ENCODE measurements around the gene ARMH3.

The ARMH3 gene

GRCh38 chr10:101901340-101901739, 154.6 kb downstream of the ARMH3 start:
- in situ Hi-C loops (cut with MboI; ENCODE audit: low sequenced_read_pairs): no loop called here

GRCh38 chr10:101897633-101898032, 158.3 kb downstream of the ARMH3 start:
- in situ Hi-C loops (cut with MboI; ENCODE audit: low sequenced_read_pairs): no loop called here

DNA sequence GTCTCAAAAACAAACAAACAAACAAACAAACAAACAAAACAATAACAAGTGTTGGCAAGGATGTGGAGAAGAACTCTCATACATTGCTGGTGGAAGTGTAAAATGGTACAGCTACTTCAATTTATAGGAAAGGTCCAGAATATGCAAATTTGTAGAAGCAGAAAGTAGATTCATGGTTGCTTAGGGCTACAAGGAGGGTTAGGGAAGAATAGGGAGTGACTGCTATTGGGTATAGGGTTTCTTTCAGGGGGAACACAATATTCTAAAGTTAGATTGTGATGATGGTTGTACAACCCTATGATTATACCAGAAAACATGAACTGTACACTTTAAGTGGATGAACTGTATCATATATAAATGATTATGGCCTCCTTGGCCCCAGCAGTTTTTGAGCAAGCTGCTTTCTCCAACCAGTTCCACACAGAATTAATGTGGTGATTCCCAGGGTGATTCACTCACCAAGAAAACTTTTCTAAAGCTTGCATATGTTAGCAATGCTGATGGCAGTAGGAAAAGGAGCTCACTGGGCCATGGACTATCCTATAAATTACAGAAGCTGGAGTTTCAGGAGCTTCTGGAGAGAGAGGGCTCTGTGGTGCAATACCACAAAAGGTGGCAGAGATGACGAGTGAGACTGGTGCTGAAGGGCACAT, 159.6 kb downstream of the ARMH3 start:
- in situ Hi-C loops (cut with MboI; ENCODE audit: low sequenced_read_pairs): no loop called here

GRCh38 chr10:101895781-101896180, 160.2 kb downstream of the ARMH3 start:
- in situ Hi-C loops (cut with MboI; ENCODE audit: low sequenced_read_pairs): no loop called here

GRCh38 chr10:101894742-101895141, 161.2 kb downstream of the ARMH3 start:
- in situ Hi-C loops (cut with MboI; ENCODE audit: low sequenced_read_pairs): no loop called here

DNA sequence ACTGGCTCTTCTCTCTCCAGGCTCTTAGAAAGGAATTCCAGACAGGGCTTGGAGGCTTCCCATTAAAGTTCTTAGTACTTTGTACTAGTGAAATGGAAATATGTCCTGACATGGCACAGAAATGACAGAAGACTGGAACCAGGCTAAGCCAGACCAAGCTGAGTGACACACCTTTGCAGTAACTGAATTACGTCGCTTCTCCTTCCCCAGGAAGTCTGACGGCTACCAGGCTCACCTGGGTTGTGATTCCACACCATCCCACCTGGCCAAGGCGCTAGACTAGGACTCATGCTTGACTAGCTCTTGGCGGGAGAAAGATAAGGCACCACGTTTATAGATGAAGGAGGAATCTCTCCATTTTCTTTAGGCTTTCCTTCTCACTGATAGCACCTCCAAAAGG, 161.7 kb downstream of the ARMH3 start:
- in situ Hi-C loops (cut with MboI; ENCODE audit: low sequenced_read_pairs): no loop called here

DNA sequence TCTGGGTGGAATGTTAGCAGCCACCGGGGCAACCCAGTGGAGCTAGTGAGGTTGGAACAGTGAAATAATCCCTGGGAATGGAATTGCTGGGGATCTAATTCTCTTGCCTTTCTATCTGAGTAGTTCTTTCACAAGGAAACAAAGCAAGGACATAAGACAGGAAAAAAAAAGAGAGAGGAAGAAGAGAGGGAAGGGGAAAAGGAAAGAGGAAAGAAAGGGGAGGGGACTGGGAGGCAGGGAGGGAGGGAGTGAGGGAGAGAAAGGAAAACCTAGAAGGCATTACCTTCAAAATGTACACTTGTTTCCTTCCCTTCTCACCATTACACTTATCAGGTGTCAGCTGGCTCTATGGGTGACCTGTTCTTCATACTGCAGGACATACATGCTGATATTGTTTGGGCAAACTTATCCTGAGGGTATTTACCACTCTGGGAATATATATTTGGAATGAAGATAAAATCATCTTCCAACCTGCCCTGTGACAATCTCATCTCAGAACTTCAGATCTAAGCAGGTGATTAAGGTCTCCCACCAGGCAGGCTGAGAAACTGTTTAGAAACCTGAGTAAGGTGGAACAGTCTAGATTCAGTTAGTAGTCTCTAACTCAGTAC, 162.4 kb downstream of the ARMH3 start:
- in situ Hi-C loops (cut with MboI; ENCODE audit: low sequenced_read_pairs): no loop called here

- in situ Hi-C loops (cut with MboI; ENCODE audit: low sequenced_read_pairs): no loop called here
These were observed 163.1 kb downstream of the ARMH3 start for GRCh38 chr10:101892782-101893391.

DNA sequence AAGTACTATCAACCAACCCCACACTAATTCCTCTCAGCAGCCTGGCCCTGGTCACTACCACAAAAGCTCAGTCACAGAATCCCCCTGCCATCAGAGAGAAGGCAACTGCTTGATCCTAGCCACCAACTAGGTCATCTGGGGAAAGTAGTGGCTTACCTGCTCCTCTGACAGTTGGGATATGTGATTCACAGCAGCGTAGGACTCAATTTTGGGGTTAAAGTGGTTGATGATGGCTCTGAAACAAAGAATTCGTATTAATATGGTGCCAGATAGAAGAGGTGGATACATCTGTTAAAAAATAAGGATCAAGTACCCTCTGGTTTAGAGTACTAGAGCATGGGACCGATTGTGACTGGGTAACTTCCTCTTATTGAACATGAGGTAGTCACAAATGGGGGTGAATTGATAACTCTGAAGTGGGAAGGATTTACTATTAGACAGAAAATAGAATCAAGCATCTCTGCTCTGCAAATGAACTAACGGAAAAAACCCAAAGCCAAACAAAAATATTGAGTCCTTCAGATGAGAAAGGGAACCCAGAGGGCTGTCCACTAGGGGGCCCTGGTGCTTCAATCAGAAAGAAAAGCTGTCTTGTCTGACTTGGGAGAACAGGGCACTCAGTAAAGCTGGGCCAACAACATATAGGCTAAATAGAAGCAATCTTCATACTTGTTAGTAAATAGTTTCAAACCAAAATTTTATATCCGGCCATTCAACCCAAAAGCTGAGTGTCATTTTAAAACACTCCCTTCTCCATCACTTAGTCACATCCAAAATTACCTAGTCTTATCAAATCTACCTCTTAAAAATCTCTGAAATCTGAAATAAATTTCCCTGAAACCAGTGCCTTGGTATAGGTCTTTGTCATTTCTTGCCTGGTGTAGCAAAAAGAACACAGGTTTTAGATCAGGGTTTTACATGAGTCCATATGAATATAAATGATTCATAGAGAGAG, 166.4 kb downstream of the ARMH3 start:
- in situ Hi-C loops (cut with MboI; ENCODE audit: low sequenced_read_pairs): no loop called here

- in situ Hi-C loops (cut with MboI; ENCODE audit: low sequenced_read_pairs): no loop called here
These were observed 167.6 kb downstream of the ARMH3 start for GRCh38 chr10:101888251-101888949.

DNA sequence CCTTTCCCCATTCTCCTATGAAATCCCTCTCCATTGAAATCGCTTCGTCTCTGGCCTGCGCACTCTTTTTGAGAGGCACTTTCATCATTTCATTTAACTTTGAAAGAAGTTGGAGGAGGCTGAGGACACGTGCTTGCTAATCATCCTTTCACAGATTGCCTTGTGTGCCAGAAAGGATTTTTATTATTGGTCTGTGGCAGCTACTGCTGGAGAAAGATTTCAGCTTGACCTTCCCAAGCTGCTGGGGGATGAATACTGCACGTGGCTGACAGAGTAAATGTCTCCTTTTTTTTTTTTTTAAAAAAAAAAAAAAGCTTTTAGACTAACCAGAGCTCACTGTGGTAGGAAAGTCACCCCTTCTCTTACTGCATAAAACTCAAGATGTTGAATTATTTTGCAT, 168.2 kb downstream of the ARMH3 start:
- in situ Hi-C loops (cut with MboI; ENCODE audit: low sequenced_read_pairs): no loop called here

DNA sequence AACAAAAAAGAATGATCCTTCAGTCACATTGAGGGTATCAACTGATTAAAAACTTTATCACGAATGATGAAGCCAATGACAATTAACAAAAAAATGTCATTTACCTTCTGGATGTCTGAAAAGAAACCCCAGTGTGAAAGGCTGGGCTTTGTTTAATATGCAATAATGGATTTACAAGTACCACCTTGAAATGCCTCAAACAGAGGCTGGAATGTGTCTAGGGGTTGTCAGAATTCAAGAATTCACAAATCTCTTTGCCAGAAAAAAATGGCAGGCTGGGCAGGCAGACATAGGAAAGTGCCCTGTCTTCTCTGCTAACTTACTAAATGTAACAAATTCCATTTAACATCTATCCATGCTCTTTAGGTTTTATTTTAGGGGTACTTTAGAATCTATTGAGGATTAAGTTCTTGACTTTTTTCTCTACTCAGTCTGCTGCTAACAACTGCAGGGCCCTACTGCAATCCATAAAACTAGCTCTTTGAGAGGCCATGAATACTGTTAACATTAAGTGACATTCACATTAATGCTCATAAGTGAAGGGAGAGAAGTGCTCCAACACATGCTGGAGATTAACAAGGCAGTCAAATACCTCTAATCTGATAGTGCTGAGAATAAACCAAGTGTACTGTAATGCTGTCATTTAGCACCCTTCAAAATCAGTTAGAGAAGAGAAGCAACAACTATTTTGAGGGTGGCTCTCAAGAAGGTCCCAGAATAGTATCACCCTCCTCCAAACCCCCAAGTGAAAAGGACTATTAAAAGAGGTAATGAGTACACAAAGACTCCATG, 169.3 kb downstream of the ARMH3 start:
- in situ Hi-C loops (cut with MboI; ENCODE audit: low sequenced_read_pairs): no loop called here

DNA sequence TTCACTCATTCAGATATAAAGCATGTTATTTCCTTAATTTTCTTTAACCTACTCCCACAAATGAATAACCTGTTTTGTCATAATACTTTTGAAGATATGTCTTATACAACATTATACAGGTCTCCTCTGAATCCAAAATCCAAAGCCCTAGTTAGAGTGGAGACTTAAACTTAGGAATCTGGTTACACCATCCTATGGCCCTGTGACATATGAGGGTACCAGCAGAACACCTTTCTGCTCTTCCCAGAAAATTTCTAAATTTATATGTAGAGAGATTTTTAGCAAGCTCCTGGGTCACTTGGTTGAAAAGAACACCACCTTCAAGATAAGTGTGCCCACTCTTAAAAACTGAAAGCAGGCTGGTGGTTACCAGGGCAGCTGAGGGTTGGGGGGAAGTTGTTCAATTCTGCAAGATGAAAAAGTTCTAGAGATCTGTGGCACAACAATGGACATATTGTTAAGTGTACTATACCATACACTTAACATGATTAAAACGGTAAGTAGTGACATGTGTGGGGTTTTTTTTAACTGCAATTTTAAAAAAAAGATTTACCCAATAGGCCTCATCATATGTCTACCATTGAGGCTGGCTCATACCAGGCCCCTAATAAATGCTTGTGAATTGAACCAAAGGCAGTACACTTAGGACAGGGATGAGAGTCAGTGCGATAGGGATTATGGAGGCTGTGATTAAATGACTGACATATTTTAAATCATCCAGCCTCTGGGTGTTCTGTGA, 174.8 kb downstream of the ARMH3 start:
- in situ Hi-C loops (cut with MboI; ENCODE audit: low sequenced_read_pairs): no loop called here

DNA sequence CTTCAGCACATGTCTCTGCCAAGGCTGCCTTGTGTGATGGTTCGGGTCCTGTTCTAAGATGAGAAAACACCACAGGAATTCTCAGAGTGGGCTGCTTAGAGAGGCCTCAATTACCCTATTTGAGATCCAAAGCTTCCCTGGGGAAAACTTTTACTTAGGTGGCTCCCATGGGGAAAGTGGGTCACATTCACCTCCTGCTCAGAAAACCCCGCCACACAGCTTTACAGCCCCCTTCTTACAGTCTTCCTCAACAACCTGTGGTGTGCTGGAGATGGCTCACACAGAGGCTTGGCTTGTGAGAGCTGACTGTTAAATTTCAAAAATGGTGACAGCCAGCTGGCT, 175.8 kb downstream of the ARMH3 start:
- in situ Hi-C loops (cut with MboI; ENCODE audit: low sequenced_read_pairs): no loop called here

GRCh38 chr10:101879456-101880231, 176.3 kb downstream of the ARMH3 start:
- in situ Hi-C loops (cut with MboI; ENCODE audit: low sequenced_read_pairs): no loop called here

DNA sequence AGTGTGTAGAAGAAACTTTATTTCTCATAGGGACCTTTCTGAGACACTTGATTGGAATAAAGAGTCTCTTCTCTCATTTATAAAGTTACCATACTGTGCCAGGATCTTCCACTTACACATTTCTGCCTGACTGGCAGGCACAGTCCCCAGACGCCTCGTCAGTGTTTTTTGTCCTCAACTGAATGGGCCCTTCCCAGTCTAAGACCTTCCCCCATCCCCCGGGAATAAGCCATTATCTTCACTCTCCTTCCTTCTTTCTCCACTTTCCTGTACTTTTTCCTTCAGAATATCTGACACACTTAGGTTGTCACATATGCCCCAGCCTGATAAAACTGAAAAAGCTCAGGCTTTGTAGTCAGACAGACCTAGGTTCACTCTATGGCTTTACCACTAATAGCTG, 177.1 kb downstream of the ARMH3 start:
- in situ Hi-C loops (cut with MboI; ENCODE audit: low sequenced_read_pairs): no loop called here

DNA sequence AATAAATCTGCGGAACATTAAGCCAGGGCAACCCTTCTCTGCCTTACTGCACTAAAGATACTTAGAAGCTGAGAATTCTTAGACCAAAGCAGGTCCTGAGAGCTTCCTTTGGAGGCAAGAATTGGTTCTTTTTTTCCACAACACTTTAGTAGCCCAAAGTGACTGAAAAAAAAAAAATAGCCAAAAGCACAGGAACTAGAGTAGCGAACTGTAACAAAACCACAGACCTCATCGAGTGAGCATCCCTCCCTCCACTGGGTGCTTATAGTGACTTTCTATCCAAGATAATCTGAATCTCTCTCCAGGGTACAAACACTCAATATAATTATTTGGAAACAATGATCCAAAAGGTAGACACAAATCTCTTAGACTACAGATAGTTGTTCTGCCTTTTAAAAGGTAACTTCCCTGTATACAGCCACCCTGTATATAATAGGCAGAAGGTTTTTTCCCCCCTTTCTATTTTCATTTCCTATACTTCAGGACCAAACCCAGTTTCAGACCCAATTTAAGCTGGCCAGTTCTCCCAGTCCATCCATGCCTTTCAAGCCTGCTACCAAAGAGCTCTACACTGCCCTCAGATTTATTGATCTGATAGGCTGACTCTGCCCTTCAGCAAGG, 180.8 kb downstream of the ARMH3 start:
- in situ Hi-C loops (cut with MboI; ENCODE audit: low sequenced_read_pairs): no loop called here

GRCh38 chr10:101874252-101874651, 181.7 kb downstream of the ARMH3 start:
- in situ Hi-C loops (cut with MboI; ENCODE audit: low sequenced_read_pairs): no loop called here

All from HL-60/S4 treated with retinoic acid at 250 ng/mL for 4 days and 3 days (cell line).